Measurements from ENCODE around the gene OR8B8.
"Not testable (repeated sequence)": the region's sequence is repeated elsewhere in the genome, so short reads cannot be mapped to it uniquely, and the experiment has no call there.

Gene OR8B8

GRCh38 chr11:124467381-124467927, 22.0 kb upstream of the OR8B8 start:
- no peaks in the 10 kb centered on the region for H3K4me1 ChIP-seq (ENCODE audit: control insufficient read depth, insufficient read depth, low read length)
- no peaks in the 10 kb centered on the region for H3K27me3 ChIP-seq (ENCODE audit: control insufficient read depth, insufficient read depth, low read length)
- H3K9ac ChIP-seq (ENCODE audit: low read length): no peak overlapping the region
- H3K36me3 ChIP-seq (ENCODE audit: control insufficient read depth, insufficient read depth, low read length): no peaks in the 10 kb centered on the region
- H3K4me3 ChIP-seq (ENCODE audit: low read length): no peak overlapping the region
- no peak overlapping the region for H3K27ac ChIP-seq (ENCODE audit: low read depth, low read length)

GRCh38 chr11:124465368-124465767, 19.9 kb upstream of the OR8B8 start:
- Histone ChIP-seq H3K9ac (ENCODE audit: low read length) (no peak overlapping the region), H3K36me3 (ENCODE audit: control insufficient read depth, insufficient read depth, low read length) (no peaks in the 10 kb centered on the region), H3K27ac (ENCODE audit: low read depth, low read length) (no peak overlapping the region), H3K4me1 (ENCODE audit: control insufficient read depth, insufficient read depth, low read length) (no peaks in the 10 kb centered on the region), H3K4me3 (ENCODE audit: low read length) (no peak overlapping the region), H3K27me3 (ENCODE audit: control insufficient read depth, insufficient read depth, low read length) (no peaks in the 10 kb centered on the region)

DNA sequence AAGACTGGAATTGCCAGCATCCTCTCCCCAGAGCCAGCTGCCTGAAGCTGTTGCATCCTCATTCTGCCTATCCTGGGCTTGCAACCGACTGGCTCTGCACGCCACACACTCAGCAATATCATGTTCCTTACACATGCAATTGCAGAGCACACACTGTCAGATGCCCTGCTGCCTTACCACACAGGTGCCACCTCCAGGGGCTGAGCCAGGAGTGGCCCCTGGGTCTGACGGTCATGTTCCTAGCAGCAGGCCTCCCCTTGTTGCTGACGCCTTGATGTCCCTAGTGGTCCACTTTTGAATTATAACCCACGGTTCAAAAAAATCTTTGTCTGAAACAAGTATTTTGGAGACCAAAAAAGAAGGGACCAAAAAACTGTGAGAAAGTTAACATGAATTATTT, 18.5 kb upstream of the OR8B8 start:
- Histone ChIP-seq H3K4me3 (ENCODE audit: low read length) (no peak overlapping the region), H3K4me1 (ENCODE audit: control insufficient read depth, insufficient read depth, low read length) (no peaks in the 10 kb centered on the region), H3K27me3 (ENCODE audit: control insufficient read depth, insufficient read depth, low read length) (no peaks in the 10 kb centered on the region), H3K36me3 (ENCODE audit: control insufficient read depth, insufficient read depth, low read length) (no peaks in the 10 kb centered on the region), H3K9ac (ENCODE audit: low read length) (no peak overlapping the region), H3K27ac (ENCODE audit: low read depth, low read length) (no peak overlapping the region)

GRCh38 chr11:124463324-124463723, 17.8 kb upstream of the OR8B8 start:
- no peaks in the 10 kb centered on the region for H3K36me3 ChIP-seq (ENCODE audit: control insufficient read depth, insufficient read depth, low read length)
- H3K27ac ChIP-seq (ENCODE audit: low read depth, low read length): no peak overlapping the region
- no peak overlapping the region for H3K9ac ChIP-seq (ENCODE audit: low read length)
- H3K27me3 ChIP-seq (ENCODE audit: control insufficient read depth, insufficient read depth, low read length): no peaks in the 10 kb centered on the region
- no peak overlapping the region for H3K4me3 ChIP-seq (ENCODE audit: low read length)
- H3K4me1 ChIP-seq (ENCODE audit: control insufficient read depth, insufficient read depth, low read length): no peaks in the 10 kb centered on the region

- H3K27me3 ChIP-seq (ENCODE audit: control insufficient read depth, insufficient read depth, low read length): no peaks in the 10 kb centered on the region
- H3K36me3 ChIP-seq (ENCODE audit: control insufficient read depth, insufficient read depth, low read length): no peaks in the 10 kb centered on the region
- no peak overlapping the region for H3K9ac ChIP-seq (ENCODE audit: low read length)
- H3K4me3 ChIP-seq (ENCODE audit: low read length): no peak overlapping the region
- H3K4me1 ChIP-seq (ENCODE audit: control insufficient read depth, insufficient read depth, low read length): no peaks in the 10 kb centered on the region
- no peak overlapping the region for H3K27ac ChIP-seq (ENCODE audit: low read depth, low read length)
Observed at GRCh38 chr11:124460459-124460858, 15.0 kb upstream of the OR8B8 start.

DNA sequence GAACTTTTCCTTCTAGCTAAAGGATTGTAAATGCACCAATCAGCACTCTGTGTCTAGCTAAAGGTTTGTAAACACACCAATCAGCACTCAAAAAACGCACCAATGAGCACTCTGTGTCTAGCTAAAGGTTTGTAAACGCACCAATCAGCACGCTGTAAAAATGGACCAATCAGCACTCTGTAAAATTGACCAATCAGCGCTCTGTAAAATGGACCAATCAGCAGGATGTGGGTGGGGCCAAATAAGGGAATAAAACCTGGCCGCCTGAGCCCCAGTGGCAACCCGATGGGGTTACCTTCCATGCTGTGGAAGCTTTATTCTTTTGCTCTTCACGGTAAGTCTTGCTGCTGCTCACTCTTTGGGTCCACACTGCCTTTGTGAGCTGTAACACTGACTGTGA, 13.9 kb upstream of the OR8B8 start:
- not testable (repeated sequence) for H3K4me1 ChIP-seq (ENCODE audit: control insufficient read depth, insufficient read depth, low read length); H3K36me3 ChIP-seq (ENCODE audit: control insufficient read depth, insufficient read depth, low read length); H3K4me3 ChIP-seq (ENCODE audit: low read length); H3K27ac ChIP-seq (ENCODE audit: low read depth, low read length); H3K27me3 ChIP-seq (ENCODE audit: control insufficient read depth, insufficient read depth, low read length); H3K9ac ChIP-seq (ENCODE audit: low read length)

GRCh38 chr11:124454552-124454951, 9.1 kb upstream of the OR8B8 start:
- Histone ChIP-seq H3K27ac (ENCODE audit: low read depth, low read length) (no peak overlapping the region), H3K27me3 (ENCODE audit: control insufficient read depth, insufficient read depth, low read length) (no peaks in the 10 kb centered on the region), H3K4me3 (ENCODE audit: low read length) (no peak overlapping the region), H3K4me1 (ENCODE audit: control insufficient read depth, insufficient read depth, low read length) (no peaks in the 10 kb centered on the region), H3K36me3 (ENCODE audit: control insufficient read depth, insufficient read depth, low read length) (no peaks in the 10 kb centered on the region), H3K9ac (ENCODE audit: low read length) (no peak overlapping the region)

DNA sequence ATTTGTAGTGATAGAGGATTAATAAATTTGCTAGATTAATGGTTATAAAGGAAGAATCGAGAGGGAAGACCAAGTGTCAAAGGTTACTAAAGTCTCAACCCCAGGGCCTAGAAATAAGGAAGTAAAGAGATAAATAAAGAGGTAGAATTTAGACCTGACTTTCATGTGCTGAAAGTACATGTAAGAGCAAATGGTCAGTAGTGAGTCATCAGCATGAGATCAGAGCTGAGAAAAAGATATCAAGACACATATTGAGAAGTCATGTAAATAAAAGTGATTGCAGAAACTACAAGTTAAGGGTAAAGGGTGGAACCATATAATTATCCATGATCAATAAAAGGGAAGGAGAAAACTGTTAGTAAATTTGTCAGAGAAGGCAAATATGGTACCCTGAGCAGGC, 1.4 kb upstream of the OR8B8 start:
- Histone ChIP-seq H3K4me1 (ENCODE audit: control insufficient read depth, insufficient read depth, low read length) (no peaks in the 10 kb centered on the region), H3K27me3 (ENCODE audit: control insufficient read depth, insufficient read depth, low read length) (no peaks in the 10 kb centered on the region), H3K4me3 (ENCODE audit: low read length) (no peak overlapping the region), H3K9ac (ENCODE audit: low read length) (no peak overlapping the region), H3K27ac (ENCODE audit: low read depth, low read length) (no peak overlapping the region), H3K36me3 (ENCODE audit: control insufficient read depth, insufficient read depth, low read length) (no peaks in the 10 kb centered on the region)

- H3K27ac ChIP-seq (ENCODE audit: low read depth, low read length): no peak overlapping the region
- no peaks in the 10 kb centered on the region for H3K4me1 ChIP-seq (ENCODE audit: control insufficient read depth, insufficient read depth, low read length)
- H3K36me3 ChIP-seq (ENCODE audit: control insufficient read depth, insufficient read depth, low read length): no peaks in the 10 kb centered on the region
- H3K27me3 ChIP-seq (ENCODE audit: control insufficient read depth, insufficient read depth, low read length): no peaks in the 10 kb centered on the region
- H3K9ac ChIP-seq (ENCODE audit: low read length): no peak overlapping the region
- H3K4me3 ChIP-seq (ENCODE audit: low read length): no peak overlapping the region
Observed at GRCh38 chr11:124442847-124443246, 2.6 kb downstream of the OR8B8 start.

- no peaks in the 10 kb centered on the region for H3K27me3 ChIP-seq (ENCODE audit: control insufficient read depth, insufficient read depth, low read length)
- H3K4me3 ChIP-seq (ENCODE audit: low read length): no peak overlapping the region
- no peaks in the 10 kb centered on the region for H3K4me1 ChIP-seq (ENCODE audit: control insufficient read depth, insufficient read depth, low read length)
- H3K36me3 ChIP-seq (ENCODE audit: control insufficient read depth, insufficient read depth, low read length): no peaks in the 10 kb centered on the region
- no peak overlapping the region for H3K27ac ChIP-seq (ENCODE audit: low read depth, low read length)
- no peak overlapping the region for H3K9ac ChIP-seq (ENCODE audit: low read length)
Observed at GRCh38 chr11:124442442-124442841, 3.1 kb downstream of the OR8B8 start.

- Histone ChIP-seq H3K27ac (ENCODE audit: low read depth, low read length) (no peak overlapping the region), H3K36me3 (ENCODE audit: control insufficient read depth, insufficient read depth, low read length) (no peaks in the 10 kb centered on the region), H3K27me3 (ENCODE audit: control insufficient read depth, insufficient read depth, low read length) (no peaks in the 10 kb centered on the region), H3K4me3 (ENCODE audit: low read length) (no peak overlapping the region), H3K9ac (ENCODE audit: low read length) (no peak overlapping the region), H3K4me1 (ENCODE audit: control insufficient read depth, insufficient read depth, low read length) (no peaks in the 10 kb centered on the region)
Observed at GRCh38 chr11:124441519-124441918, 4.0 kb downstream of the OR8B8 start.

- Histone ChIP-seq H3K4me3 (ENCODE audit: low read length) (no peak overlapping the region), H3K27ac (ENCODE audit: low read depth, low read length) (no peak overlapping the region), H3K27me3 (ENCODE audit: control insufficient read depth, insufficient read depth, low read length) (no peaks in the 10 kb centered on the region), H3K9ac (ENCODE audit: low read length) (no peak overlapping the region), H3K36me3 (ENCODE audit: control insufficient read depth, insufficient read depth, low read length) (no peaks in the 10 kb centered on the region), H3K4me1 (ENCODE audit: control insufficient read depth, insufficient read depth, low read length) (no peaks in the 10 kb centered on the region)
Observed at GRCh38 chr11:124441081-124441480, 4.4 kb downstream of the OR8B8 start.

GRCh38 chr11:124440608-124441007, 4.9 kb downstream of the OR8B8 start:
- H3K27me3 ChIP-seq (ENCODE audit: control insufficient read depth, insufficient read depth, low read length): no peaks in the 10 kb centered on the region

More at GRCh38 chr11:124440608-124441007, 4.9 kb downstream of the OR8B8 start:
- no peak overlapping the region for H3K9ac ChIP-seq (ENCODE audit: low read length)
- no peak overlapping the region for H3K27ac ChIP-seq (ENCODE audit: low read depth, low read length)
- H3K4me1 ChIP-seq (ENCODE audit: control insufficient read depth, insufficient read depth, low read length): no peaks in the 10 kb centered on the region
- H3K4me3 ChIP-seq (ENCODE audit: low read length): no peak overlapping the region
- H3K36me3 ChIP-seq (ENCODE audit: control insufficient read depth, insufficient read depth, low read length): no peaks in the 10 kb centered on the region

All from rectal smooth muscle tissue (tissue), 1 donor.